ENCODE results near the gene KCNN3.
A peak's percentile ranks its signal among the peaks of the same experiment; 100 is the strongest.

Gene KCNN3

GRCh38 chr1:154769193-154769895 lies 100.7 kb downstream of the KCNN3 start:
- DNase-seq = no peak

GRCh38 chr1:154768456-154769125 lies 101.5 kb downstream of the KCNN3 start:
- no peak for DNase-seq

GRCh38 chr1:154767315-154768240 lies 102.5 kb downstream of the KCNN3 start:
- no peak for DNase-seq

GRCh38 chr1:154765970-154766369 lies 104.1 kb downstream of the KCNN3 start:
- DNase-seq = no peak

GRCh38 chr1:154764773-154765172 lies 105.3 kb downstream of the KCNN3 start:
- DNase-seq = no peak

- DNase-seq = no peak
Observed at GRCh38 chr1:154764181-154764580, 105.9 kb downstream of the KCNN3 start.

- DNase-seq = peak; percentile 96
Observed at GRCh38 chr1:154760469-154760933, 109.6 kb downstream of the KCNN3 start.

GRCh38 chr1:154759793-154760192 lies 110.3 kb downstream of the KCNN3 start:
- DNase-seq = peak; percentile 47

- peak; percentile 77 for DNase-seq
Observed at GRCh38 chr1:154759196-154759595, 110.9 kb downstream of the KCNN3 start.

- peak; percentile 48 for DNase-seq
Observed at GRCh38 chr1:154758346-154758745, 111.7 kb downstream of the KCNN3 start.

GRCh38 chr1:154756793-154757548 lies 113.1 kb downstream of the KCNN3 start:
- peak; percentile 49 for DNase-seq

- peak; percentile 62 for DNase-seq
Observed at GRCh38 chr1:154755858-154756730, 114.0 kb downstream of the KCNN3 start.

- peak; percentile 49 for DNase-seq
Observed at GRCh38 chr1:154753426-154753825, 116.7 kb downstream of the KCNN3 start.

GRCh38 chr1:154752273-154753030 lies 117.6 kb downstream of the KCNN3 start:
- DNase-seq = peak; percentile 55

GRCh38 chr1:154751690-154752089 lies 118.4 kb downstream of the KCNN3 start:
- DNase-seq = peak; percentile 54

- peak; percentile 54 for DNase-seq
Observed at GRCh38 chr1:154750681-154751665, 119.1 kb downstream of the KCNN3 start.

GRCh38 chr1:154749078-154749760 lies 120.9 kb downstream of the KCNN3 start:
- DNase-seq = peak; percentile 68

- no peak for DNase-seq
Observed at GRCh38 chr1:154748405-154748775, 121.7 kb downstream of the KCNN3 start.
